Measurements from ENCODE around the gene MAPK6. TPM values are rescaled to one million over a fixed set of nuclear protein-coding genes. Genes with fewer than 3 reads are reported as not detected.

Gene MAPK6
- total RNA-seq, 1 donor from 2014 or later: 67.2 TPM

GRCh38 chr15:52112203-52112750 lies 93.3 kb downstream of the MAPK6 start:
- H3K4me3 ChIP-seq (ENCODE audit: low read depth, low read length): peak overlapping the region; percentile 42
- H3K27me3 ChIP-seq (ENCODE audit: control insufficient read depth, insufficient read depth, low read length): peaks cover 13% of the 10 kb centered on the region
- H3K36me3 ChIP-seq (ENCODE audit: control insufficient read depth, insufficient read depth, low read length): no peaks in the 10 kb centered on the region
- DNase-seq (ENCODE audit: low read depth): no peak
- no peak for TF ChIP-seq CTCF (IDR thresholded peaks at IDR 0.05; ENCODE audit: insufficient read depth, low read length, poor library complexity, severe bottlenecking)

GRCh38 chr15:52113235-52113634 lies 94.2 kb downstream of the MAPK6 start:
- Histone ChIP-seq H3K27me3 (ENCODE audit: control insufficient read depth, insufficient read depth, low read length) (peaks cover 13% of the 10 kb centered on the region), H3K4me3 (ENCODE audit: low read depth, low read length) (no peak overlapping the region), H3K36me3 (ENCODE audit: control insufficient read depth, insufficient read depth, low read length) (no peaks in the 10 kb centered on the region)
- no peak for TF ChIP-seq CTCF (IDR thresholded peaks at IDR 0.05; ENCODE audit: insufficient read depth, low read length, poor library complexity, severe bottlenecking)
- no peak for DNase-seq (ENCODE audit: low read depth)

- Histone ChIP-seq H3K36me3 (ENCODE audit: control insufficient read depth, insufficient read depth, low read length) (no peaks in the 10 kb centered on the region), H3K4me3 (ENCODE audit: low read depth, low read length) (no peak overlapping the region), H3K27me3 (ENCODE audit: control insufficient read depth, insufficient read depth, low read length) (peaks cover 13% of the 10 kb centered on the region)
- TF ChIP-seq CTCF (IDR thresholded peaks at IDR 0.05; ENCODE audit: insufficient read depth, low read length, poor library complexity, severe bottlenecking): no peak
- DNase-seq (ENCODE audit: low read depth): no peak
Measured at GRCh38 chr15:52113708-52114107, 94.7 kb downstream of the MAPK6 start.

GRCh38 chr15:52114261-52115055 lies 95.4 kb downstream of the MAPK6 start:
- no peak for DNase-seq (ENCODE audit: low read depth)
- no peak for TF ChIP-seq CTCF (IDR thresholded peaks at IDR 0.05; ENCODE audit: insufficient read depth, low read length, poor library complexity, severe bottlenecking)
- Histone ChIP-seq H3K27me3 (ENCODE audit: control insufficient read depth, insufficient read depth, low read length) (peaks cover 13% of the 10 kb centered on the region), H3K4me3 (ENCODE audit: low read depth, low read length) (no peak overlapping the region), H3K36me3 (ENCODE audit: control insufficient read depth, insufficient read depth, low read length) (no peaks in the 10 kb centered on the region)

- Histone ChIP-seq H3K4me3 (ENCODE audit: low read depth, low read length) (no peak overlapping the region), H3K36me3 (ENCODE audit: control insufficient read depth, insufficient read depth, low read length) (no peaks in the 10 kb centered on the region), H3K27me3 (ENCODE audit: control insufficient read depth, insufficient read depth, low read length) (peaks cover 13% of the 10 kb centered on the region)
- DNase-seq (ENCODE audit: low read depth): no peak
- TF ChIP-seq CTCF (IDR thresholded peaks at IDR 0.05; ENCODE audit: insufficient read depth, low read length, poor library complexity, severe bottlenecking): no peak
Measured at GRCh38 chr15:52115598-52116427, 96.8 kb downstream of the MAPK6 start.

Other genes starting within 250 kb of the MAPK6 start
- gene TMOD3, start 189.6 kb upstream of the MAPK6 start, total RNA-seq: 30.7 and 34.5 TPM in 2 replicates
- gene LEO1, start 47.4 kb upstream of the MAPK6 start, total RNA-seq: 17.0 and 19.9 TPM in 2 replicates
- gene BCL2L10, start 93.6 kb downstream of the MAPK6 start, total RNA-seq: 0.34 TPM in 1 of 2 replicates, not detected in the other
- gene GNB5, start 172.2 kb downstream of the MAPK6 start, total RNA-seq: 39.9 and 46.7 TPM in 2 replicates